ENCODE data around the gene PKP4. TPM values are rescaled to one million over a fixed set of nuclear protein-coding genes. Genes with fewer than 3 reads are reported as not detected.

PKP4 gene
- total and polyA plus RNA-seq, 2 of the 8 experiments (the other 6 are each of a cell fraction or from before 2014, with no cell fraction given), result 48.2 to 88.0 TPM

DNA sequence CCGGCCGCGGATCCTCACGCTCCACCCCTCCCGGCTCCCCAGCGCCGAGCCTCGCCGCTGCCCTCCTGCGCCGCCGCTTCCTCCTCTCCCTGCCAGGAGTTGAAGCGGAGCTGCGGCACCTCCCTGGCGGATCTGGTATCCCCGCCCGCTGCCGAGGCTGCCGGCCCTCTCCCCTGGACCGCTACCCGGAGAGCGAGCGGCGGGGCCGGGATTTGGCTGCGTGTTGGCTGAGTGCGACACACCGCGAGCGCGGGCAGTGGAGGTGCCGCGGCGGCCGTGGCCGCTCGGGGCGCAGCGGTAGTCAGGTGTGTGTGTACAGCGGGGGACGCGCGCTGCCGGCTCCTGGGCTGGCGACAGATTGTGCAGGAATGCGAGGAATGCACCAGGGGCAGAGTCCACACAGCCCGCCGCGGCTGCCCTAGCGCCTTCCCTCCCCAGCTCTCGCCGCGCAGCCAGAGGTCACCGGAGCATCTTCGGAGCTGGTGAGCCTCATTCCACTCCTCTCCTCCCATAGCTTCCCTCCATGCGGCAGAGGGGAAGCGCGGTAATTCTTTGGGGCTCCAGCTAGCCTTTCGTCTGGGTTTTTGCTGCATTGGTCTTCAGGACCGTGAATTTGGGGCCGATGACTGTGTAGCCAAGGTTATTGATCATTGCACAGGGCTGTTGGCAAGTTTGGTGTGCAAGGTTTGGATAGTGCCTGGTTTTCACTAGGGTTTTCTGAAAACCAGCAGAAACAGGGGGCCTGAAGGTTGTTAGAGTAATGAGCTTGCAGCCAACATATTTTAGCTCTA lies 1.3 kb downstream of the PKP4 start:
- DNase-seq (ENCODE audit: low read depth in 1 of 2, low spot score in 2 of 2) (peak in 1 of 2 experiments; percentile 56), FAIRE-seq (no peak)
- no peaks in the 10 kb centered on the region for H3K27me3 ChIP-seq (replicated peaks in 1 of 4; ENCODE audit: control insufficient read depth in 3 of 4, extremely low read depth in 1 of 4, insufficient read depth in 3 of 4, low read length in 3 of 4)
- H2BK15ac ChIP-seq (ENCODE audit: low read length), result peak overlapping the region; percentile 49; the same call in 1 of the 2 replicates
- H3K14ac ChIP-seq (ENCODE audit: insufficient read length), result no peak overlapping the region
- peaks cover 4% of the 10 kb centered on the region; the same call in 1 of the 2 replicates for H3K79me1 ChIP-seq (ENCODE audit: low read depth, low read length)
- H4K20me1 ChIP-seq (replicated peaks in 1 of 2; ENCODE audit: control insufficient read depth in 1 of 2, insufficient read depth in 2 of 2, low read length in 2 of 2), result peaks cover 8 to 9% of the 10 kb centered on the region in 2 experiments
- peak overlapping the region; percentile 59 for H4K5ac ChIP-seq (ENCODE audit: insufficient read length, low read depth, low read length)
- 0 out of 2 replicates have a peak overlapping the region, but pooled peaks have one; percentile 31 for H2BK12ac ChIP-seq (ENCODE audit: low read depth, low read length)
- H3K36me3 ChIP-seq (ENCODE audit: control insufficient read depth in 2 of 4, insufficient read depth in 4 of 4, low read length in 3 of 4), result no peaks in the 10 kb centered on the region
- H2AFZ ChIP-seq (ENCODE audit: low read length), result no peak overlapping the region
- WGBS, 2 experiments (ENCODE audit: extremely low coverage in 1 of 2, insufficient coverage in 1 of 2, insufficient read length in 1 of 2, insufficient replicate concordance in 2 of 2, low coverage in 1 of 2, low lambda C conversion rate in 2 of 2, missing lambda C conversion rate in 1 of 2), result 1% methylated on average over 41 of the region's 61 CpGs; no CpG with 5 or more reads in 1 of the 2 experiments
- H2BK5ac ChIP-seq (ENCODE audit: low read depth, low read length), result peak overlapping the region; percentile 86
- peaks cover 12% of the 10 kb centered on the region; the same call in 1 of the 2 replicates for H3K23me2 ChIP-seq (ENCODE audit: low read depth, low read length)
- peak overlapping the region; percentile 95 for H3K18ac ChIP-seq (ENCODE audit: extremely low read depth, low read length)
- ChIA-PET CTCF (ENCODE audit: partially characterized antibody) (interaction anchor here (0.7 to 3.4 kb wide), 18 partner anchors 9 to 581 kb away, joined by 3 to 13 read pairs (median 4); partner anchors contain the start of gene ACVR1), POLR2A (ENCODE audit: partially characterized antibody) (interaction anchor here (0.5 to 3.1 kb wide), 17 partner anchors 9 to 443 kb away, joined by 3 to 16 read pairs (median 3); no protein-coding TSS in a partner anchor)
- H3K4me3 ChIP-seq (ENCODE audit: extremely low read depth in 1 of 4, insufficient read depth in 2 of 4, low read depth in 3 of 4, low read length in 4 of 4), result peak overlapping the region; percentile 77 to 90 (median 80)
- H2BK120ac ChIP-seq (replicated peaks; ENCODE audit: low read depth, low read length), result no peak overlapping the region
- no peak overlapping the region for H3K4ac ChIP-seq (replicated peaks; ENCODE audit: insufficient read length, low read depth, low read length)
- H3K9ac ChIP-seq (replicated peaks in 1 of 4; ENCODE audit: extremely low read depth in 1 of 4, low read depth in 3 of 4, low read length in 3 of 4), result peak overlapping the region; percentile 81 to 91 (median 88)
- no peak overlapping the region for H2BK20ac ChIP-seq (ENCODE audit: low read length)
- H3K4me2 ChIP-seq (ENCODE audit: insufficient read depth in 1 of 2, low read depth in 2 of 2, low read length in 2 of 2), result peak overlapping the region; percentile 84 to 94
- peak overlapping the region; percentile 52 for H3K56ac ChIP-seq (replicated peaks; ENCODE audit: insufficient read length, low read depth, low read length)
- H4K91ac ChIP-seq (replicated peaks; ENCODE audit: insufficient read length, low read length), result peak overlapping the region; percentile 92
- no peaks in the 10 kb centered on the region for H3K9me3 ChIP-seq (ENCODE audit: insufficient read depth in 2 of 2, low read depth in 1 of 2, low read length in 1 of 2)
- no peak overlapping the region; the same call in 1 of the 2 replicates for H2AK5ac ChIP-seq (ENCODE audit: low read depth, low read length)
- peaks cover 16 to 49% of the 10 kb centered on the region in 2 experiments for H3K79me2 ChIP-seq (ENCODE audit: control insufficient read depth in 1 of 2, insufficient read depth in 2 of 2, low read length in 2 of 2)
- no peak overlapping the region for H3K23ac ChIP-seq (ENCODE audit: insufficient read length)
- peaks cover 2 to 6% (median 4%) of the 10 kb centered on the region in 4 experiments; a peak in 5 of 7 replicates for H3K4me1 ChIP-seq (replicated peaks in 1 of 4; ENCODE audit: control insufficient read depth in 3 of 4, insufficient read depth in 4 of 4, low read length in 3 of 4)
- peak overlapping the region; percentile 81 for H4K8ac ChIP-seq (ENCODE audit: extremely low read depth, insufficient read depth, low read length)
- H3K27ac ChIP-seq (ENCODE audit: low read depth, low read length), result peak overlapping the region; percentile 81
- TF ChIP-seq KDM5A (IDR thresholded peaks at IDR 0.05; ENCODE audit: low read length) (no peak), BRCA1 (IDR thresholded peaks at IDR 0.05; ENCODE audit: low read depth, low read length) (no peak), SIRT6 (IDR thresholded peaks at IDR 0.05; ENCODE audit: low read length) (no peak), TAF1 (IDR thresholded peaks at IDR 0.05; ENCODE audit: low read depth, low read length) (peak; percentile 84), EP300 (IDR thresholded peaks at IDR 0.05; ENCODE audit: borderline replicate concordance in 1 of 2, low read depth in 2 of 2, low read length in 2 of 2) (peak in 1 of 2 experiments; percentile 69; a peak in 1 of 3 replicates), GTF2F1 (IDR thresholded peaks at IDR 0.05; ENCODE audit: borderline replicate concordance, low read depth, low read length) (no peak), JUN (IDR thresholded peaks at IDR 0.05; ENCODE audit: low read depth, low read length) (no peak)
- TF ChIP-seq, protein P1, sequence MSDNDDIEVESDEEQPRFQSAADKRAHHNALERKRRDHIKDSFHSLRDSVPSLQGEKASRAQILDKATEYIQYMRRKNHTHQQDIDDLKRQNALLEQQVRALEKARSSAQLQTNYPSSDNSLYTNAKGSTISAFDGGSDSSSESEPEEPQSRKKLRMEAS (IDR thresholded peaks at IDR 0.05), result peak; percentile 82
- TF ChIP-seq, protein P2, sequence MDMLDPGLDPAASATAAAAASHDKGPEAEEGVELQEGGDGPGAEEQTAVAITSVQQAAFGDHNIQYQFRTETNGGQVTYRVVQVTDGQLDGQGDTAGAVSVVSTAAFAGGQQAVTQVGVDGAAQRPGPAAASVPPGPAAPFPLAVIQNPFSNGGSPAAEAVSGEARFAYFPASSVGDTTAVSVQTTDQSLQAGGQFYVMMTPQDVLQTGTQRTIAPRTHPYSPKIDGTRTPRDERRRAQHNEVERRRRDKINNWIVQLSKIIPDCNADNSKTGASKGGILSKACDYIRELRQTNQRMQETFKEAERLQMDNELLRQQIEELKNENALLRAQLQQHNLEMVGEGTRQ (IDR thresholded peaks at IDR 0.05; ENCODE audit: low read length), result no peak
